HCT116 (cell line): ENCODE data around the gene BTBD9. TPM values are rescaled to one million over a fixed set of nuclear protein-coding genes. Genes with fewer than 3 reads are reported as not detected.

Source experiments
- ATAC-seq: fragments of 200-7000 bp; cut with Tn5 transposase; 2 replicates; pipeline ENCODE4 v1.9.1; 2020; ENCODE audit warnings: mild to moderate bottlenecking, moderate library complexity
- BruUV-seq: library from RNA; stranded (reverse); fragments of 400-500 nt; replicated peaks from 2 replicates; lab custom pipeline; 2021; lab: Mats Ljungman, UMichigan
- CTCF ChIA-PET: fragments of 300-600 bp; sonication (Branson Sonifier 250); formaldehyde crosslinking; loops from one replicate; lab custom pipeline; 2021; ENCODE audit warnings: antibody characterized with exemption; lab: Charles Lee
- POLR2A ChIA-PET: fragments of 300-600, 350-600 bp; sonication (Branson Sonifier 250); formaldehyde crosslinking; loops from one replicate; lab custom pipeline; 2021; ENCODE audit warnings: antibody characterized with exemption; lab: Charles Lee
- RAD21 ChIA-PET, 2 experiments: fragments of 300-600 bp; sonication (Branson Sonifier 250); formaldehyde crosslinking; loops; one replicate each; lab custom pipeline; 2023; ENCODE audit warnings: low total read pairs in 2 of 2; ENCODE audit not compliant: uncharacterized antibody in 2 of 2, unreplicated experiment in 2 of 2, low non-redundant PET in 1 of 2; lab: Charles Lee
- DNase-seq: peaks from one replicate; pipeline ENCODE4 v3.0.0-alpha.2; 2010; ENCODE audit warnings: low read depth, low spot score
- H2AFZ ChIP-seq: fragments of 200-600 bp; shearing (Covaris generic), sonication (generic); 2 replicates; pipeline ENCODE4 v1.6.1; 2017; ENCODE audit warnings: low read depth, mixed run types, mixed read lengths, antibody characterized with exemption, low read length; ENCODE audit not compliant: poor library complexity, severe bottlenecking
- H3K27ac ChIP-seq: 2 replicates; pipeline ENCODE4 v1.5.1; 2012; ENCODE audit warnings: low read depth, low read length
- H3K27me3 ChIP-seq: fragments of 200-600 bp; sonication (generic); 2 replicates; pipeline ENCODE4 v1.6.1; 2016; ENCODE audit warnings: mixed run types, low read length, mixed read lengths; ENCODE audit not compliant: insufficient read depth
- H3K36me3 ChIP-seq, 2 experiments: fragments of 200-500 bp in 1 of 2; fragments of 200-600 bp in 1 of 2; sonication (Bioruptor generic) in 1 of 2; sonication (generic) in 1 of 2; 2 replicates each; pipeline versions ENCODE4 v1.5.1 to v1.6.1; 2014 to 2016; ENCODE audit warnings: low read length in 2 of 2, inconsistent platforms in 1 of 2, mixed read lengths in 1 of 2, mixed run types in 1 of 2; ENCODE audit not compliant: insufficient read depth in 2 of 2, control insufficient read depth in 1 of 2
- H3K4me1 ChIP-seq, 2 experiments: fragments of 200-600 bp in 1 of 2; sonication (generic) in 1 of 2; 2 replicates each; pipeline versions ENCODE4 v1.5.1 to v1.6.1; 2012 to 2017; ENCODE audit warnings: low read length in 2 of 2, inconsistent platforms in 1 of 2, mild to moderate bottlenecking in 1 of 2, mixed read lengths in 1 of 2, mixed run types in 1 of 2, moderate library complexity in 1 of 2; ENCODE audit not compliant: insufficient read depth in 2 of 2, control insufficient read depth in 1 of 2
- H3K4me2 ChIP-seq: fragments of 200-600 bp; sonication (generic); 2 replicates; pipeline ENCODE4 v1.6.1; 2017; ENCODE audit warnings: mixed run types, low read length, mixed read lengths
- H3K4me3 ChIP-seq, 2 experiments: fragments of 200-600 bp in 1 of 2; sonication (generic) in 1 of 2; replicated peaks in 1 of 2; 2 replicates each; pipeline ENCODE4 v1.5.1; 2011 to 2016; ENCODE audit warnings: low read length in 2 of 2, control low read depth in 1 of 2, low read depth in 1 of 2, mild to moderate bottlenecking in 1 of 2, mixed read lengths in 1 of 2, mixed run types in 1 of 2
- H3K79me2 ChIP-seq: fragments of 200-600 bp; sonication (generic); 2 replicates; pipeline ENCODE4 v1.6.1; 2017; ENCODE audit warnings: mild to moderate bottlenecking, mixed run types, low read length, moderate library complexity, mixed read lengths; ENCODE audit not compliant: insufficient read depth
- H3K9ac ChIP-seq: fragments of 200-600 bp; sonication (generic); 2 replicates; pipeline ENCODE4 v1.6.1; 2016; ENCODE audit warnings: low read length, mixed read lengths
- H3K9me2 ChIP-seq: fragments of 200-600 bp; sonication (generic), shearing (Covaris generic); 2 replicates; pipeline ENCODE4 v1.6.1; 2017; ENCODE audit warnings: mixed run types, mild to moderate bottlenecking, moderate library complexity; ENCODE audit not compliant: insufficient read depth
- H3K9me3 ChIP-seq, 2 experiments: fragments of 200-500 bp in 1 of 2; fragments of 200-600 bp in 1 of 2; sonication (Bioruptor generic) in 1 of 2; sonication (generic) in 1 of 2; 2 replicates each; pipeline ENCODE4 v1.6.1; 2014 to 2017; ENCODE audit warnings: low read length in 2 of 2, mixed read lengths in 2 of 2, inconsistent platforms in 1 of 2, low read depth in 1 of 2, mild to moderate bottlenecking in 1 of 2, mixed run types in 1 of 2, moderate library complexity in 1 of 2; ENCODE audit not compliant: control insufficient read depth in 1 of 2, insufficient read depth in 1 of 2
- H4K20me1 ChIP-seq: fragments of 200-600 bp; sonication (generic), shearing (Covaris generic); 2 replicates; pipeline ENCODE4 v1.6.1; 2017; ENCODE audit warnings: mixed run types, mild to moderate bottlenecking, moderate library complexity; ENCODE audit not compliant: insufficient read depth
- CBX3 ChIP-seq: IDR thresholded peaks from 2 replicates; pipeline ENCODE4 v1.6.1; 2012; ENCODE audit warnings: low read depth
- EGR1 ChIP-seq: IDR thresholded peaks from 2 replicates; pipeline ENCODE4 v1.6.1; 2012; ENCODE audit warnings: low read depth
- ELF1 ChIP-seq: IDR thresholded peaks from 2 replicates; pipeline ENCODE4 v1.6.1; 2012; ENCODE audit warnings: low read depth, borderline replicate concordance
- EZH2phosphoT487 ChIP-seq: fragments of 200-600 bp; IDR thresholded peaks from 2 replicates; pipeline ENCODE4 v1.6.1; 2018; ENCODE audit warnings: antibody characterized with exemption, borderline replicate concordance
- POLR2AphosphoS5 ChIP-seq: IDR thresholded peaks from 2 replicates; pipeline ENCODE4 v1.6.1; 2011; ENCODE audit warnings: mild to moderate bottlenecking, low read depth, low read length, moderate library complexity
- RAD21 ChIP-seq: IDR thresholded peaks from 2 replicates; pipeline ENCODE4 v1.6.1; 2012; ENCODE audit warnings: low read depth, mild to moderate bottlenecking
- SRF ChIP-seq: IDR thresholded peaks from 2 replicates; pipeline ENCODE4 v1.6.1; 2012; ENCODE audit warnings: low read depth
- YY1 ChIP-seq: IDR thresholded peaks from 2 replicates; pipeline ENCODE4 v1.6.1; 2011; ENCODE audit warnings: low read length, low read depth, moderate library complexity, mild to moderate bottlenecking; ENCODE audit not compliant: insufficient replicate concordance; ENCODE audit errors: extremely low read depth
- ZBTB33 ChIP-seq: IDR thresholded peaks from 2 replicates; pipeline ENCODE4 v1.6.1; 2011; ENCODE audit warnings: mild to moderate bottlenecking, low read length, moderate library complexity; ENCODE audit not compliant: insufficient replicate concordance; ENCODE audit errors: extremely low read depth
- ZFX ChIP-seq: fragments of 450-650 bp; IDR thresholded peaks from 2 replicates; pipeline ENCODE4 v1.6.1; 2017
- intact Hi-C: fragments of 100-400 bp; cut with micrococcal nuclease; formaldehyde crosslinking; loops from 2 replicates; pipeline ENCODE4 v1.10.0; 2022
- total RNA-seq: library from RNA; stranded (reverse); gene quantifications from one replicate; pipeline ENCODE4 v1.2.1, GENCODE V29; 2021; ENCODE audit not compliant: unreplicated experiment
- TF ChIP-seq, protein P1 (sequence below): IDR thresholded peaks from 2 replicates; pipeline ENCODE4 v1.6.1; 2012; ENCODE audit warnings: low read depth
- TF ChIP-seq, protein P2 (sequence below), 3 experiments: fragments of 200-600 bp in 1 of 3; sonication (generic) in 1 of 3; IDR thresholded peaks in 2 of 3; conservative IDR thresholded peaks in 1 of 3; 2 replicates each; pipeline ENCODE4 v1.5.1; 2012 to 2017; ENCODE audit warnings: low read depth in 2 of 3, low read length in 2 of 3, antibody characterized with exemption in 1 of 3, borderline replicate concordance in 1 of 3, control low read depth in 1 of 3, mild to moderate bottlenecking in 1 of 3, mixed read lengths in 1 of 3, mixed run types in 1 of 3, moderate library complexity in 1 of 3; ENCODE audit not compliant: insufficient read depth in 1 of 3

Gene BTBD9
- total RNA-seq, 1 experiment from 2014 or later = 10.9 TPM

DNA sequence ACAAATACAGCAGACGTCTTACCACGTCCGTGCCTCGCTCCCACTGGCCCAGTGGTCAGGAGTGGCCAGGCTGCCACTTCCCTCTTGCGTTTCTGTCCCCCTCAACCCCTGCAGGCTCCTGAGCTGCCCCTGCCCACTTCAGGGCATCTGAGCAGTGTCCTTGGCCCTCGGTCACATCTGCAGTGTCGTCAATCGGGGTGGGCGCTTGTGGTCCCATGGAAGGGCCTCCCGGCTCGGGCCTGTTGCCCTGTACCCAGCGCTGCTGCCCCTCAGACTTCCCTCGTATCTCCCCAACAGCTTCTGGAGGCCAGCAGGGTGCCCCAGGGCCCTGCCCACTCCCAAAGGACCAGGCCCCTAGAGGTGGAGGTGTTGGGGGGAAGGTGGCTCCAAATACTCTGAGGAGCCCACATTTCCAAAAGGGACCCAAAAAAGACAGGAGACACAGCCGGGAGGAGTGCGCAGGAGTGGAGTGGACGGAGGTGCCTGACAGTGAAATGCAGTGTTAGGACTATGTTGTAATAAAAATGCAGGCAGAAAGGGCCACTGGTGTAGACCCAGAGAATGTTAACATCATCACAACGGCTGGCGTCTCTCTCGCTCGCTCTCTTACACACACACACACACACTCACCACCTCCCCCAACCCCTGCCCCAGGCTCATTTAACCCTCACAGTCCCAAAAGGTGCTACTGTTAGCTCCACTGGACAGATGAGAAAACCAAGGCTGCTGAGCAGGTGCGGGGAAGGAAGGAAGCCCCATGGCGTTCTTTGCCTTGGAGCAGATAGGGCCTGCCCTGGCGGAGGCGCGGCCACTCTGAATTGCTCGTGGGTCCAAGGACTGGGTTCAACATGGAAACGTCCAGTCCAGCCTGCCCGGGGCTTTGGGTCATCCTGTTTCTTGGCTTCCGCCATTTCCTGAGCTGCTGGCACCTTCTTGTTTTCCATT, 476.3 kb downstream of the BTBD9 start:
- no peak for TF ChIP-seq ZBTB33
- no peak for TF ChIP-seq EGR1
- TF ChIP-seq YY1 = no peak
- TF ChIP-seq, protein P1, sequence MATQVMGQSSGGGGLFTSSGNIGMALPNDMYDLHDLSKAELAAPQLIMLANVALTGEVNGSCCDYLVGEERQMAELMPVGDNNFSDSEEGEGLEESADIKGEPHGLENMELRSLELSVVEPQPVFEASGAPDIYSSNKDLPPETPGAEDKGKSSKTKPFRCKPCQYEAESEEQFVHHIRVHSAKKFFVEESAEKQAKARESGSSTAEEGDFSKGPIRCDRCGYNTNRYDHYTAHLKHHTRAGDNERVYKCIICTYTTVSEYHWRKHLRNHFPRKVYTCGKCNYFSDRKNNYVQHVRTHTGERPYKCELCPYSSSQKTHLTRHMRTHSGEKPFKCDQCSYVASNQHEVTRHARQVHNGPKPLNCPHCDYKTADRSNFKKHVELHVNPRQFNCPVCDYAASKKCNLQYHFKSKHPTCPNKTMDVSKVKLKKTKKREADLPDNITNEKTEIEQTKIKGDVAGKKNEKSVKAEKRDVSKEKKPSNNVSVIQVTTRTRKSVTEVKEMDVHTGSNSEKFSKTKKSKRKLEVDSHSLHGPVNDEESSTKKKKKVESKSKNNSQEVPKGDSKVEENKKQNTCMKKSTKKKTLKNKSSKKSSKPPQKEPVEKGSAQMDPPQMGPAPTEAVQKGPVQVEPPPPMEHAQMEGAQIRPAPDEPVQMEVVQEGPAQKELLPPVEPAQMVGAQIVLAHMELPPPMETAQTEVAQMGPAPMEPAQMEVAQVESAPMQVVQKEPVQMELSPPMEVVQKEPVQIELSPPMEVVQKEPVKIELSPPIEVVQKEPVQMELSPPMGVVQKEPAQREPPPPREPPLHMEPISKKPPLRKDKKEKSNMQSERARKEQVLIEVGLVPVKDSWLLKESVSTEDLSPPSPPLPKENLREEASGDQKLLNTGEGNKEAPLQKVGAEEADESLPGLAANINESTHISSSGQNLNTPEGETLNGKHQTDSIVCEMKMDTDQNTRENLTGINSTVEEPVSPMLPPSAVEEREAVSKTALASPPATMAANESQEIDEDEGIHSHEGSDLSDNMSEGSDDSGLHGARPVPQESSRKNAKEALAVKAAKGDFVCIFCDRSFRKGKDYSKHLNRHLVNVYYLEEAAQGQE = no peak
- TF ChIP-seq CBX3 = no peak
- TF ChIP-seq RAD21 = no peak
- no peak for TF ChIP-seq ZFX
- TF ChIP-seq ELF1 = no peak
- TF ChIP-seq SRF = no peak
- TF ChIP-seq, protein P2, sequence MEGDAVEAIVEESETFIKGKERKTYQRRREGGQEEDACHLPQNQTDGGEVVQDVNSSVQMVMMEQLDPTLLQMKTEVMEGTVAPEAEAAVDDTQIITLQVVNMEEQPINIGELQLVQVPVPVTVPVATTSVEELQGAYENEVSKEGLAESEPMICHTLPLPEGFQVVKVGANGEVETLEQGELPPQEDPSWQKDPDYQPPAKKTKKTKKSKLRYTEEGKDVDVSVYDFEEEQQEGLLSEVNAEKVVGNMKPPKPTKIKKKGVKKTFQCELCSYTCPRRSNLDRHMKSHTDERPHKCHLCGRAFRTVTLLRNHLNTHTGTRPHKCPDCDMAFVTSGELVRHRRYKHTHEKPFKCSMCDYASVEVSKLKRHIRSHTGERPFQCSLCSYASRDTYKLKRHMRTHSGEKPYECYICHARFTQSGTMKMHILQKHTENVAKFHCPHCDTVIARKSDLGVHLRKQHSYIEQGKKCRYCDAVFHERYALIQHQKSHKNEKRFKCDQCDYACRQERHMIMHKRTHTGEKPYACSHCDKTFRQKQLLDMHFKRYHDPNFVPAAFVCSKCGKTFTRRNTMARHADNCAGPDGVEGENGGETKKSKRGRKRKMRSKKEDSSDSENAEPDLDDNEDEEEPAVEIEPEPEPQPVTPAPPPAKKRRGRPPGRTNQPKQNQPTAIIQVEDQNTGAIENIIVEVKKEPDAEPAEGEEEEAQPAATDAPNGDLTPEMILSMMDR (IDR thresholded peaks at IDR 0.05 in 2 of 3, conservative IDR thresholded peaks at IDR 0.05 in 1 of 3; ENCODE audit: borderline replicate concordance in 1 of 3, insufficient read depth in 1 of 3, low read depth in 2 of 3, low read length in 2 of 3) = no peak
- TF ChIP-seq EZH2phosphoT487 = no peak
- no peak for TF ChIP-seq POLR2AphosphoS5
- intact Hi-C loops = no loop called here
- RAD21 ChIA-PET = no interaction called here
- H3K27ac ChIP-seq = no peak overlapping the region
- H4K20me1 ChIP-seq = no peaks in the 10 kb centered on the region
- DNase-seq = no peak
- no peak overlapping the region for H3K4me3 ChIP-seq
- H3K36me3 ChIP-seq = no peaks in the 10 kb centered on the region
- H3K9me2 ChIP-seq = no peaks in the 10 kb centered on the region
- H3K27me3 ChIP-seq = no peaks in the 10 kb centered on the region
- no peaks in the 10 kb centered on the region for H3K9me3 ChIP-seq
- H2AFZ ChIP-seq = no peak overlapping the region
- CTCF ChIA-PET = no interaction called here
- BruUV-seq = no TSS peak
- H3K4me2 ChIP-seq = no peak overlapping the region
- POLR2A ChIA-PET = no interaction called here
- ATAC-seq = peak; percentile 17; the same call in 1 of the 2 replicates
- no peaks in the 10 kb centered on the region for H3K79me2 ChIP-seq
- H3K4me1 ChIP-seq = no peaks in the 10 kb centered on the region
- H3K9ac ChIP-seq = no peak overlapping the region
